Liver (tissue), 9 donors: ENCODE data around the gene CD79B. TPM values are rescaled to one million over a fixed set of nuclear protein-coding genes. Genes with fewer than 3 reads are reported as not detected.

ENCODE experiments used
- DNase-seq: peaks from one replicate; pipeline ENCODE4 v3.0.0-alpha.2; 2017; ENCODE audit warnings: low spot score
- H3K27ac ChIP-seq, 2 donors: one replicate each; pipeline ENCODE4 v1.7.0; 2013; ENCODE audit warnings: inconsistent platforms in 2 of 2, low read length in 2 of 2, control low read depth in 1 of 2, low read depth in 1 of 2, mild to moderate bottlenecking in 1 of 2
- H3K27me3 ChIP-seq, 4 donors: one replicate each; pipeline versions ENCODE4 v1.6.1 to v1.7.0; 2013; ENCODE audit warnings: low read length in 3 of 4, inconsistent platforms in 1 of 4, mild to moderate bottlenecking in 1 of 4, moderate library complexity in 1 of 4; ENCODE audit not compliant: control insufficient read depth in 4 of 4, insufficient read depth in 4 of 4
- H3K36me3 ChIP-seq, 4 donors: one replicate each; pipeline versions ENCODE4 v1.6.1 to v1.7.0; 2013; ENCODE audit warnings: low read length in 3 of 4, mild to moderate bottlenecking in 3 of 4, low read depth in 1 of 4, moderate library complexity in 1 of 4; ENCODE audit not compliant: control insufficient read depth in 4 of 4, insufficient read depth in 3 of 4
- H3K4me1 ChIP-seq, 4 donors: one replicate each; pipeline versions ENCODE4 v1.6.1 to v1.7.0; 2013; ENCODE audit warnings: low read length in 3 of 4, mild to moderate bottlenecking in 3 of 4, moderate library complexity in 1 of 4; ENCODE audit not compliant: control insufficient read depth in 4 of 4, insufficient read depth in 4 of 4
- H3K4me3 ChIP-seq, 3 donors: one replicate each; pipeline versions ENCODE4 v1.6.1 to v1.7.0; 2013; ENCODE audit warnings: low read length in 3 of 3, control low read depth in 1 of 3, low read depth in 1 of 3, mild to moderate bottlenecking in 1 of 3
- H3K9ac ChIP-seq, 2 donors: one replicate each; pipeline ENCODE4 v1.7.0; 2013; ENCODE audit warnings: low read length in 2 of 2, mild to moderate bottlenecking in 2 of 2, moderate library complexity in 2 of 2, control low read depth in 1 of 2, low read depth in 1 of 2
- H3K9me3 ChIP-seq, 4 donors: one replicate each; pipeline versions ENCODE4 v1.6.1 to v1.7.0; 2013; ENCODE audit warnings: low read length in 3 of 4; ENCODE audit not compliant: control insufficient read depth in 4 of 4
- EGR1 ChIP-seq, 2 donors: IDR thresholded peaks; 2 replicates each; pipeline ENCODE4 v1.6.1; 2016 to 2018; ENCODE audit warnings: antibody characterized with exemption in 2 of 2, low read depth in 2 of 2
- FOXA1 ChIP-seq: IDR thresholded peaks from 2 replicates; pipeline ENCODE4 v1.6.1; 2016; ENCODE audit warnings: antibody characterized with exemption
- FOXA2 ChIP-seq: IDR thresholded peaks from 2 replicates; pipeline ENCODE4 v1.6.1; 2016; ENCODE audit warnings: antibody characterized with exemption
- GABPA ChIP-seq, 2 donors: IDR thresholded peaks in 1 of 2; conservative IDR thresholded peaks in 1 of 2; 2 replicates each; pipeline ENCODE4 v1.6.1; 2016; ENCODE audit warnings: antibody characterized with exemption in 2 of 2, mild to moderate bottlenecking in 1 of 2, moderate library complexity in 1 of 2
- HNF4A ChIP-seq, 2 donors: conservative IDR thresholded peaks; 2 replicates each; pipeline ENCODE4 v1.6.1; 2016; ENCODE audit warnings: antibody characterized with exemption in 2 of 2, mild to moderate bottlenecking in 2 of 2
- HNF4G ChIP-seq: IDR thresholded peaks from 2 replicates; pipeline ENCODE4 v1.6.1; 2016; ENCODE audit warnings: antibody characterized with exemption
- JUND ChIP-seq, 2 donors: IDR thresholded peaks; 2 replicates each; pipeline ENCODE4 v1.6.1; 2016; ENCODE audit warnings: antibody characterized with exemption in 2 of 2
- NR2F2 ChIP-seq: IDR thresholded peaks from 2 replicates; pipeline ENCODE4 v1.6.1; 2016; ENCODE audit warnings: antibody characterized with exemption
- RAD21 ChIP-seq, 2 donors: IDR thresholded peaks; 2 replicates each; pipeline ENCODE4 v1.6.1; 2016; ENCODE audit warnings: antibody characterized with exemption in 2 of 2, mild to moderate bottlenecking in 2 of 2
- RXRA ChIP-seq, 2 donors: IDR thresholded peaks; 2 replicates each; pipeline ENCODE4 v1.6.1; 2017 to 2018; ENCODE audit warnings: antibody characterized with exemption in 2 of 2, mild to moderate bottlenecking in 1 of 2
- SP1 ChIP-seq: IDR thresholded peaks from 2 replicates; pipeline ENCODE4 v1.6.1; 2018; ENCODE audit warnings: antibody characterized with exemption, mild to moderate bottlenecking
- TAF1 ChIP-seq: conservative IDR thresholded peaks from 2 replicates; pipeline ENCODE4 v1.6.1; 2016; ENCODE audit warnings: antibody characterized with exemption, mild to moderate bottlenecking
- YY1 ChIP-seq: IDR thresholded peaks from 2 replicates; pipeline ENCODE4 v1.6.1; 2016; ENCODE audit warnings: antibody characterized with exemption, mild to moderate bottlenecking
- WGBS: extraction: QIAGEN DNeasy Blood & Tissue Kit; methylation state at CpG from one replicate; pipeline ENCODE4 v1.1.7; 2013; 5-methylcytosine and 5-hydroxymethylcytosine counted together
- polyA plus RNA-seq, 2 donors: library from polyadenylated mRNA; stranded (reverse) in 1 of 2; unstranded in 1 of 2; fragments of 200-250 nt in 1 of 2; fragments of >200 nt in 1 of 2; fragmentation: Nextera tagmentation in 1 of 2; extraction: Ambion mirVana in 1 of 2; gene quantifications; one replicate each; pipeline versions ENCODE4 v1.2.1 to v1.2.3, GENCODE V29; 2013 to 2015
- total RNA-seq, 2 donors: library from RNA; depleted of rRNA; stranded (reverse); fragments of >200 nt; gene quantifications; one replicate each; pipeline ENCODE4 v1.2.3, GENCODE V29; 2014
- TF ChIP-seq, protein P1 (sequence below): IDR thresholded peaks from 2 replicates; pipeline ENCODE4 v1.6.1; 2016; ENCODE audit warnings: antibody characterized with exemption
- TF ChIP-seq, protein P2 (sequence below): IDR thresholded peaks from 2 replicates; pipeline ENCODE4 v1.6.1; 2016; ENCODE audit warnings: antibody characterized with exemption
- TF ChIP-seq, protein P3 (sequence below): IDR thresholded peaks from 2 replicates; pipeline ENCODE4 v1.6.1; 2016; ENCODE audit warnings: antibody characterized with exemption
- TF ChIP-seq, protein P4 (sequence below): fragments of 150-350 bp; IDR thresholded peaks from 2 replicates; pipeline ENCODE4 v1.5.1; 2017; ENCODE audit warnings: improper control_type of control experiment, low read depth, low read length; ENCODE audit not compliant: missing input control
- TF ChIP-seq, protein P5 (sequence below): IDR thresholded peaks from 2 replicates; pipeline ENCODE4 v1.6.1; 2016; ENCODE audit warnings: antibody characterized with exemption, mild to moderate bottlenecking
- donor health status: healthy.
- donor health status: healthy.
- donor health status: healthy.
- donor health status: healthy.
- donor health status: healthy.

Gene CD79B
- total and polyA plus RNA-seq, 4 donors, result 1.3 to 6.5 (median 3.5) TPM

- no peak overlapping the region for H3K4me3 ChIP-seq
- no peaks in the 10 kb centered on the region for H3K9me3 ChIP-seq
- H3K27me3 ChIP-seq, result no peaks in the 10 kb centered on the region
- no peak overlapping the region for H3K27ac ChIP-seq
- TF ChIP-seq, protein P1, sequence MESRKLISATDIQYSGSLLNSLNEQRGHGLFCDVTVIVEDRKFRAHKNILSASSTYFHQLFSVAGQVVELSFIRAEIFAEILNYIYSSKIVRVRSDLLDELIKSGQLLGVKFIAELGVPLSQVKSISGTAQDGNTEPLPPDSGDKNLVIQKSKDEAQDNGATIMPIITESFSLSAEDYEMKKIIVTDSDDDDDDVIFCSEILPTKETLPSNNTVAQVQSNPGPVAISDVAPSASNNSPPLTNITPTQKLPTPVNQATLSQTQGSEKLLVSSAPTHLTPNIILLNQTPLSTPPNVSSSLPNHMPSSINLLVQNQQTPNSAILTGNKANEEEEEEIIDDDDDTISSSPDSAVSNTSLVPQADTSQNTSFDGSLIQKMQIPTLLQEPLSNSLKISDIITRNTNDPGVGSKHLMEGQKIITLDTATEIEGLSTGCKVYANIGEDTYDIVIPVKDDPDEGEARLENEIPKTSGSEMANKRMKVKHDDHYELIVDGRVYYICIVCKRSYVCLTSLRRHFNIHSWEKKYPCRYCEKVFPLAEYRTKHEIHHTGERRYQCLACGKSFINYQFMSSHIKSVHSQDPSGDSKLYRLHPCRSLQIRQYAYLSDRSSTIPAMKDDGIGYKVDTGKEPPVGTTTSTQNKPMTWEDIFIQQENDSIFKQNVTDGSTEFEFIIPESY, result no peak
- no peak for TF ChIP-seq RXRA (IDR thresholded peaks at IDR 0.05)
- TF ChIP-seq, protein P2, sequence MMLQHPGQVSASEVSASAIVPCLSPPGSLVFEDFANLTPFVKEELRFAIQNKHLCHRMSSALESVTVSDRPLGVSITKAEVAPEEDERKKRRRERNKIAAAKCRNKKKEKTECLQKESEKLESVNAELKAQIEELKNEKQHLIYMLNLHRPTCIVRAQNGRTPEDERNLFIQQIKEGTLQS, result no peak
- no peak for TF ChIP-seq HNF4A (conservative IDR thresholded peaks at IDR 0.05)
- TF ChIP-seq NR2F2, result no peak
- no peak for TF ChIP-seq SP1
- TF ChIP-seq JUND (IDR thresholded peaks at IDR 0.05), result no peak
- no peak for TF ChIP-seq FOXA1
- TF ChIP-seq, protein P3, sequence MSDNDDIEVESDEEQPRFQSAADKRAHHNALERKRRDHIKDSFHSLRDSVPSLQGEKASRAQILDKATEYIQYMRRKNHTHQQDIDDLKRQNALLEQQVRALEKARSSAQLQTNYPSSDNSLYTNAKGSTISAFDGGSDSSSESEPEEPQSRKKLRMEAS, result no peak
- WGBS, result 84% methylated on average over 21 of the region's 21 CpGs
- H3K9ac ChIP-seq, result no peak overlapping the region
- H3K4me1 ChIP-seq, result peaks cover 0 to 8% (median 2%) of the 10 kb centered on the region in 4 donors
- no peak for DNase-seq
- H3K36me3 ChIP-seq, result no peaks in the 10 kb centered on the region
Observed at GRCh38 chr17:63934183-63935112, 2.3 kb upstream of the CD79B start.

- 93% methylated on average over 8 of the region's 8 CpGs for WGBS
- H3K4me1 ChIP-seq, result peaks cover 0 to 8% (median 2%) of the 10 kb centered on the region in 4 donors
- H3K4me3 ChIP-seq, result no peak overlapping the region
Observed at GRCh38 chr17:63933598-63933997, 1.5 kb upstream of the CD79B start.

More at GRCh38 chr17:63933598-63933997, 1.5 kb upstream of the CD79B start:
- no peaks in the 10 kb centered on the region for H3K27me3 ChIP-seq
- TF ChIP-seq, protein P1, result no peak
- TF ChIP-seq, protein P4, sequence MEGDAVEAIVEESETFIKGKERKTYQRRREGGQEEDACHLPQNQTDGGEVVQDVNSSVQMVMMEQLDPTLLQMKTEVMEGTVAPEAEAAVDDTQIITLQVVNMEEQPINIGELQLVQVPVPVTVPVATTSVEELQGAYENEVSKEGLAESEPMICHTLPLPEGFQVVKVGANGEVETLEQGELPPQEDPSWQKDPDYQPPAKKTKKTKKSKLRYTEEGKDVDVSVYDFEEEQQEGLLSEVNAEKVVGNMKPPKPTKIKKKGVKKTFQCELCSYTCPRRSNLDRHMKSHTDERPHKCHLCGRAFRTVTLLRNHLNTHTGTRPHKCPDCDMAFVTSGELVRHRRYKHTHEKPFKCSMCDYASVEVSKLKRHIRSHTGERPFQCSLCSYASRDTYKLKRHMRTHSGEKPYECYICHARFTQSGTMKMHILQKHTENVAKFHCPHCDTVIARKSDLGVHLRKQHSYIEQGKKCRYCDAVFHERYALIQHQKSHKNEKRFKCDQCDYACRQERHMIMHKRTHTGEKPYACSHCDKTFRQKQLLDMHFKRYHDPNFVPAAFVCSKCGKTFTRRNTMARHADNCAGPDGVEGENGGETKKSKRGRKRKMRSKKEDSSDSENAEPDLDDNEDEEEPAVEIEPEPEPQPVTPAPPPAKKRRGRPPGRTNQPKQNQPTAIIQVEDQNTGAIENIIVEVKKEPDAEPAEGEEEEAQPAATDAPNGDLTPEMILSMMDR, result no peak
- TF ChIP-seq FOXA2, result no peak
- no peak for TF ChIP-seq SP1
- TF ChIP-seq YY1, result no peak
- no peak for TF ChIP-seq RXRA (IDR thresholded peaks at IDR 0.05)
- TF ChIP-seq, protein P3, result no peak
- TF ChIP-seq RAD21 (IDR thresholded peaks at IDR 0.05), result no peak
- no peak for TF ChIP-seq JUND (IDR thresholded peaks at IDR 0.05)
- no peak for TF ChIP-seq EGR1 (IDR thresholded peaks at IDR 0.05; ENCODE audit: low read depth in 2 of 2)
- TF ChIP-seq NR2F2, result no peak
- TF ChIP-seq HNF4A (conservative IDR thresholded peaks at IDR 0.05), result no peak
- TF ChIP-seq, protein P5, sequence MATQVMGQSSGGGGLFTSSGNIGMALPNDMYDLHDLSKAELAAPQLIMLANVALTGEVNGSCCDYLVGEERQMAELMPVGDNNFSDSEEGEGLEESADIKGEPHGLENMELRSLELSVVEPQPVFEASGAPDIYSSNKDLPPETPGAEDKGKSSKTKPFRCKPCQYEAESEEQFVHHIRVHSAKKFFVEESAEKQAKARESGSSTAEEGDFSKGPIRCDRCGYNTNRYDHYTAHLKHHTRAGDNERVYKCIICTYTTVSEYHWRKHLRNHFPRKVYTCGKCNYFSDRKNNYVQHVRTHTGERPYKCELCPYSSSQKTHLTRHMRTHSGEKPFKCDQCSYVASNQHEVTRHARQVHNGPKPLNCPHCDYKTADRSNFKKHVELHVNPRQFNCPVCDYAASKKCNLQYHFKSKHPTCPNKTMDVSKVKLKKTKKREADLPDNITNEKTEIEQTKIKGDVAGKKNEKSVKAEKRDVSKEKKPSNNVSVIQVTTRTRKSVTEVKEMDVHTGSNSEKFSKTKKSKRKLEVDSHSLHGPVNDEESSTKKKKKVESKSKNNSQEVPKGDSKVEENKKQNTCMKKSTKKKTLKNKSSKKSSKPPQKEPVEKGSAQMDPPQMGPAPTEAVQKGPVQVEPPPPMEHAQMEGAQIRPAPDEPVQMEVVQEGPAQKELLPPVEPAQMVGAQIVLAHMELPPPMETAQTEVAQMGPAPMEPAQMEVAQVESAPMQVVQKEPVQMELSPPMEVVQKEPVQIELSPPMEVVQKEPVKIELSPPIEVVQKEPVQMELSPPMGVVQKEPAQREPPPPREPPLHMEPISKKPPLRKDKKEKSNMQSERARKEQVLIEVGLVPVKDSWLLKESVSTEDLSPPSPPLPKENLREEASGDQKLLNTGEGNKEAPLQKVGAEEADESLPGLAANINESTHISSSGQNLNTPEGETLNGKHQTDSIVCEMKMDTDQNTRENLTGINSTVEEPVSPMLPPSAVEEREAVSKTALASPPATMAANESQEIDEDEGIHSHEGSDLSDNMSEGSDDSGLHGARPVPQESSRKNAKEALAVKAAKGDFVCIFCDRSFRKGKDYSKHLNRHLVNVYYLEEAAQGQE, result no peak
- TF ChIP-seq, protein P2, result no peak
- no peak for TF ChIP-seq TAF1
- TF ChIP-seq FOXA1, result no peak
- no peak for TF ChIP-seq HNF4G
- no peak for TF ChIP-seq GABPA (IDR thresholded peaks at IDR 0.05 in 1 of 2, conservative IDR thresholded peaks at IDR 0.05 in 1 of 2)
- H3K36me3 ChIP-seq, result no peaks in the 10 kb centered on the region
- DNase-seq, result no peak
- H3K27ac ChIP-seq, result no peak overlapping the region
- no peaks in the 10 kb centered on the region for H3K9me3 ChIP-seq
- no peak overlapping the region for H3K9ac ChIP-seq
